H1 (cell line): ENCODE data around the gene BBS4. TPM values are rescaled to one million over a fixed set of nuclear protein-coding genes. Genes with fewer than 3 reads are reported as not detected.

Experiments used
- CTCF ChIA-PET: fragments of 300-600 bp; sonication (Branson Sonifier 250); formaldehyde crosslinking; loops from one replicate; lab custom pipeline; 2021; ENCODE audit not compliant: partially characterized antibody; lab: Charles Lee
- POLR2A ChIA-PET: fragments of 300-600 bp; sonication (Branson Sonifier 250); formaldehyde crosslinking; loops from one replicate; lab custom pipeline; 2021; ENCODE audit warnings: inconsistent platforms; ENCODE audit not compliant: partially characterized antibody; lab: Charles Lee
- DNase-seq, 2 experiments: peaks; one replicate each; pipeline versions ENCODE4 v3.0.0 to v3.0.0-alpha.2; 2010 to 2022; ENCODE audit warnings: low spot score in 2 of 2, low read depth in 1 of 2, mixed read lengths in 1 of 2
- FAIRE-seq: peaks from 2 replicates; lab custom pipeline; 2011; peaks lifted over from hg19 to GRCh38; lab: Jason Lieb, UNC
- H2AFZ ChIP-seq: 2 replicates; pipeline ENCODE4 v1.8.1; 2012; ENCODE audit warnings: low read length, inconsistent platforms
- H2AK5ac ChIP-seq: 2 replicates; pipeline ENCODE4 v1.6.1; 2013; ENCODE audit warnings: low read depth, low read length
- H2BK120ac ChIP-seq: replicated peaks from 2 replicates; pipeline ENCODE3; 2013; ENCODE audit warnings: low read depth, low read length, inconsistent platforms
- H2BK12ac ChIP-seq: 2 replicates; pipeline ENCODE4 v1.6.1; 2013; ENCODE audit warnings: low read depth, low read length
- H2BK15ac ChIP-seq: 2 replicates; pipeline ENCODE4 v1.6.1; 2013; ENCODE audit warnings: low read length
- H2BK20ac ChIP-seq: 2 replicates; pipeline ENCODE4 v1.6.1; 2013; ENCODE audit warnings: low read length
- H2BK5ac ChIP-seq: 2 replicates; pipeline ENCODE4 v1.6.1; 2013; ENCODE audit warnings: low read depth, low read length
- H3K14ac ChIP-seq: 2 replicates; pipeline ENCODE4 v1.6.1; 2013; ENCODE audit warnings: inconsistent platforms; ENCODE audit not compliant: insufficient read length
- H3K18ac ChIP-seq: 2 replicates; pipeline ENCODE4 v1.6.1; 2013; ENCODE audit warnings: low read length; ENCODE audit errors: extremely low read depth
- H3K23ac ChIP-seq: 2 replicates; pipeline ENCODE4 v1.6.1; 2013; ENCODE audit warnings: inconsistent platforms; ENCODE audit not compliant: insufficient read length
- H3K23me2 ChIP-seq: 2 replicates; pipeline ENCODE4 v1.6.1; 2013; ENCODE audit warnings: low read depth, low read length
- H3K27ac ChIP-seq: 2 replicates; pipeline ENCODE4 v1.6.1; 2011; ENCODE audit warnings: low read depth, low read length, inconsistent platforms
- H3K27me3 ChIP-seq, 4 experiments: replicated peaks in 1 of 4; 1 replicate in 1 of 4; 2 replicates in 3 of 4; pipeline versions ENCODE4 v1.6.1 to v1.8.1; 2011 to 2013; ENCODE audit warnings: low read length in 3 of 4, mild to moderate bottlenecking in 3 of 4, inconsistent platforms in 2 of 4, mixed read lengths in 2 of 4, moderate library complexity in 1 of 4; ENCODE audit not compliant: control insufficient read depth in 3 of 4, insufficient read depth in 3 of 4; ENCODE audit errors: extremely low read depth in 1 of 4
- H3K36me3 ChIP-seq, 4 experiments: 2 replicates each; pipeline versions ENCODE4 v1.6.1 to v1.8.1; 2011 to 2013; ENCODE audit warnings: mild to moderate bottlenecking in 4 of 4, low read length in 3 of 4, moderate library complexity in 2 of 4, control low read depth in 1 of 4, inconsistent platforms in 1 of 4; ENCODE audit not compliant: insufficient read depth in 4 of 4, control insufficient read depth in 2 of 4
- H3K4ac ChIP-seq: replicated peaks from 2 replicates; pipeline ENCODE3; 2013; ENCODE audit warnings: low read length, low read depth, mixed read lengths, inconsistent platforms; ENCODE audit not compliant: insufficient read length
- H3K4me1 ChIP-seq, 4 experiments: replicated peaks in 1 of 4; 1 replicate in 1 of 4; 2 replicates in 3 of 4; pipeline versions ENCODE4 v1.6.1 to v1.8.1; 2011 to 2013; ENCODE audit warnings: low read length in 3 of 4, inconsistent platforms in 2 of 4, mixed read lengths in 1 of 4; ENCODE audit not compliant: insufficient read depth in 4 of 4, control insufficient read depth in 3 of 4
- H3K4me2 ChIP-seq, 2 experiments: 2 replicates each; pipeline versions ENCODE4 v1.6.1 to v1.8.1; 2011 to 2013; ENCODE audit warnings: low read depth in 2 of 2, low read length in 2 of 2, control low read depth in 1 of 2, inconsistent platforms in 1 of 2, mild to moderate bottlenecking in 1 of 2; ENCODE audit not compliant: insufficient read depth in 1 of 2
- H3K4me3 ChIP-seq, 4 experiments: fragments of 200-600, 300-600 bp in 1 of 4; sonication (generic), shearing (Covaris generic), sonication (Bioruptor Twin) in 1 of 4; 2 replicates each; pipeline versions ENCODE4 v1.5.1 to v1.8.1; 2011 to 2016; ENCODE audit warnings: low read length in 4 of 4, low read depth in 3 of 4, control low read depth in 2 of 4, inconsistent platforms in 2 of 4, mild to moderate bottlenecking in 2 of 4, mixed read lengths in 1 of 4, moderate library complexity in 1 of 4; ENCODE audit not compliant: insufficient read depth in 2 of 4; ENCODE audit errors: extremely low read depth in 1 of 4
- H3K56ac ChIP-seq: replicated peaks from 2 replicates; pipeline ENCODE3; 2013; ENCODE audit warnings: low read depth, mild to moderate bottlenecking, mixed read lengths, low read length, inconsistent platforms; ENCODE audit not compliant: insufficient read length
- H3K79me1 ChIP-seq: 2 replicates; pipeline ENCODE4 v1.6.1; 2013; ENCODE audit warnings: low read depth, low read length, control low read depth
- H3K79me2 ChIP-seq, 2 experiments: 2 replicates each; pipeline versions ENCODE4 v1.6.1 to v1.8.1; 2012 to 2013; ENCODE audit warnings: low read length in 2 of 2, mild to moderate bottlenecking in 2 of 2, inconsistent platforms in 1 of 2; ENCODE audit not compliant: insufficient read depth in 2 of 2, control insufficient read depth in 1 of 2
- H3K9ac ChIP-seq, 4 experiments: replicated peaks in 1 of 4; 1 replicate in 1 of 4; 2 replicates in 3 of 4; pipeline versions ENCODE4 v1.6.1 to v1.8.1; 2011 to 2013; ENCODE audit warnings: low read depth in 3 of 4, low read length in 3 of 4, control low read depth in 2 of 4, mild to moderate bottlenecking in 2 of 4, moderate library complexity in 2 of 4, inconsistent platforms in 1 of 4; ENCODE audit errors: extremely low read depth in 1 of 4
- H3K9me3 ChIP-seq, 2 experiments: 2 replicates each; pipeline versions ENCODE4 v1.6.1 to v1.8.1; 2012 to 2013; ENCODE audit warnings: mild to moderate bottlenecking in 2 of 2, moderate library complexity in 2 of 2, control low read depth in 1 of 2, inconsistent platforms in 1 of 2, low read depth in 1 of 2, low read length in 1 of 2, mixed read lengths in 1 of 2; ENCODE audit not compliant: insufficient read depth in 2 of 2
- H4K20me1 ChIP-seq, 2 experiments: replicated peaks in 1 of 2; 2 replicates each; pipeline versions ENCODE3 to v1.8.1; 2011 to 2013; ENCODE audit warnings: inconsistent platforms in 2 of 2, low read length in 2 of 2, mild to moderate bottlenecking in 1 of 2; ENCODE audit not compliant: insufficient read depth in 2 of 2, control insufficient read depth in 1 of 2
- H4K5ac ChIP-seq: 2 replicates; pipeline ENCODE4 v1.6.1; 2013; ENCODE audit warnings: low read length, low read depth, mixed read lengths, inconsistent platforms; ENCODE audit not compliant: insufficient read length
- H4K8ac ChIP-seq: 2 replicates; pipeline ENCODE4 v1.8.0; 2013; ENCODE audit warnings: mild to moderate bottlenecking, moderate library complexity, low read length, inconsistent platforms; ENCODE audit not compliant: insufficient read depth; ENCODE audit errors: extremely low read depth
- H4K91ac ChIP-seq: replicated peaks from 2 replicates; pipeline ENCODE3; 2013; ENCODE audit warnings: low read length, mixed read lengths, inconsistent platforms; ENCODE audit not compliant: insufficient read length
- CHD2 ChIP-seq: IDR thresholded peaks from 2 replicates; pipeline ENCODE4 v1.6.1; 2012; ENCODE audit warnings: low read length, improper control_type of control experiment
- E2F6 ChIP-seq: IDR thresholded peaks from 2 replicates; pipeline ENCODE4 v1.6.1; 2012; ENCODE audit warnings: inconsistent platforms
- FOSL1 ChIP-seq: IDR thresholded peaks from 2 replicates; pipeline ENCODE4 v1.6.1; 2011; ENCODE audit warnings: mild to moderate bottlenecking, low read depth, low read length, moderate library complexity; ENCODE audit not compliant: insufficient read depth
- GABPA ChIP-seq: IDR thresholded peaks from 2 replicates; pipeline ENCODE4 v1.6.1; 2011; ENCODE audit warnings: mild to moderate bottlenecking, low read length, moderate library complexity, borderline replicate concordance; ENCODE audit not compliant: insufficient read depth
- NRF1 ChIP-seq: IDR thresholded peaks from 2 replicates; pipeline ENCODE4 v1.6.1; 2011; ENCODE audit warnings: mild to moderate bottlenecking, low read depth, low read length, improper control_type of control experiment
- RNF2 ChIP-seq: fragments of 200-900, 300-1000 bp; sonication (generic); IDR thresholded peaks from 2 replicates; pipeline ENCODE4 v1.7.1; 2016; ENCODE audit warnings: borderline replicate concordance, low read depth, mild to moderate bottlenecking, antibody characterized with exemption, low read length; ENCODE audit not compliant: poor library complexity, severe bottlenecking; ENCODE audit errors: missing control alignments
- TEAD4 ChIP-seq: IDR thresholded peaks from 2 replicates; pipeline ENCODE4 v1.6.1; 2012; ENCODE audit warnings: low read depth, low read length, inconsistent platforms, mixed read lengths
- WGBS, 2 experiments: shearing (Covaris generic) in 1 of 2; methylation state at CpG; one replicate each; pipeline versions ENCODE4 v1.1.6 to v1.1.7; 2013 to 2015; ENCODE audit warnings: low lambda C conversion rate in 2 of 2, mixed read lengths in 2 of 2, inconsistent platforms in 1 of 2, low coverage in 1 of 2, missing lambda C conversion rate in 1 of 2; ENCODE audit not compliant: insufficient replicate concordance in 2 of 2, insufficient coverage in 1 of 2, insufficient read length in 1 of 2; ENCODE audit errors: extremely low coverage in 1 of 2, missing lambda C conversion rate in 1 of 2; 5-methylcytosine and 5-hydroxymethylcytosine counted together
- polyA plus RNA-seq, 7 experiments: library from polyadenylated mRNA; depleted of rRNA in 3 of 7; stranded (reverse) in 5 of 7; unstranded in 2 of 7; fragments of >200 nt in 5 of 7; fragments of 200-250 nt in 2 of 7; gene quantifications; 1 replicate in 5 of 7; 2 replicates in 1 of 7; 4 replicates in 1 of 7; pipeline versions ENCODE4 v1.2.1 to v1.2.3, GENCODE V29; 2011 to 2013; ENCODE audit warnings: missing spikeins in 2 of 7, mixed read lengths in 2 of 7
- total RNA-seq: library from RNA; stranded (reverse); fragmentation: NEBNext Ultra II Directional; extraction: Animal tissue kit (Norgen Biotek cat#: 25700); gene quantifications from 2 replicates; pipeline ENCODE4 v1.2.1, GENCODE V29; 2021

Gene BBS4
- total and polyA plus RNA-seq, 2 of the 8 experiments (the other 6 are each of a cell fraction or from before 2014, with no cell fraction given), result 17.4 to 24.1 TPM

GRCh38 chr15:72725446-72725845 lies 39.4 kb downstream of the BBS4 start:
- H3K27me3 ChIP-seq, result no peaks in the 10 kb centered on the region
- H3K14ac ChIP-seq, result no peak overlapping the region

More at GRCh38 chr15:72725446-72725845, 39.4 kb downstream of the BBS4 start:
- no peak overlapping the region for H3K56ac ChIP-seq
- no peak overlapping the region for H4K91ac ChIP-seq
- no peak overlapping the region for H3K4me3 ChIP-seq
- no peak overlapping the region for H3K9ac ChIP-seq
- no peak overlapping the region for H3K18ac ChIP-seq
- H3K23ac ChIP-seq, result no peak overlapping the region
- no peak overlapping the region for H3K4me2 ChIP-seq
- DNase-seq (no peak), FAIRE-seq (no peak)
- peaks cover 0 to 5% (median 1%) of the 10 kb centered on the region in 4 experiments; a peak in 2 of 8 replicates for H3K36me3 ChIP-seq
- no peaks in the 10 kb centered on the region for H3K79me2 ChIP-seq
- POLR2A ChIA-PET, result no interaction called here
- TF ChIP-seq RNF2, result no peak
- TF ChIP-seq NRF1, result no peak
- TF ChIP-seq CHD2, result no peak
- no peak for TF ChIP-seq GABPA
- TF ChIP-seq TEAD4, result no peak
- TF ChIP-seq E2F6, result no peak
- TF ChIP-seq FOSL1, result no peak
- no peak overlapping the region for H2BK5ac ChIP-seq
- H2AFZ ChIP-seq, result no peak overlapping the region
- no peak overlapping the region for H2AK5ac ChIP-seq
- H4K5ac ChIP-seq, result no peak overlapping the region
- H2BK20ac ChIP-seq, result no peak overlapping the region
- H3K27ac ChIP-seq, result no peak overlapping the region
- H3K79me1 ChIP-seq, result no peaks in the 10 kb centered on the region
- H2BK15ac ChIP-seq, result no peak overlapping the region
- 92 to 100% methylated on average over 1 to 2 of the region's 3 CpGs for WGBS, 2 experiments
- no peak overlapping the region for H3K4ac ChIP-seq
- no peaks in the 10 kb centered on the region for H3K23me2 ChIP-seq
- CTCF ChIA-PET, result interaction anchor here (1.2 kb wide), 1 partner anchor 10 kb away, joined by 5 read pairs; no protein-coding TSS in a partner anchor
- no peak overlapping the region for H2BK12ac ChIP-seq
- H4K8ac ChIP-seq, result no peak overlapping the region
- H3K4me1 ChIP-seq, result peaks cover 0 to 7% (median 1%) of the 10 kb centered on the region in 4 experiments; a peak in 3 of 7 replicates
- no peaks in the 10 kb centered on the region for H4K20me1 ChIP-seq
- no peaks in the 10 kb centered on the region for H3K9me3 ChIP-seq
- H2BK120ac ChIP-seq, result no peak overlapping the region
